Measurements from ENCODE around the gene ZFP3.
"Not testable (repeated sequence)": the region's sequence is repeated elsewhere in the genome, so short reads cannot be mapped to it uniquely, and the experiment has no call there.

- not testable (repeated sequence) for TF ChIP-seq CTCF (conservative IDR thresholded peaks at IDR 0.05; ENCODE audit: low read depth, low read length); POLR2A (IDR thresholded peaks at IDR 0.05; ENCODE audit: low read depth, low read length); SMC3 (IDR thresholded peaks at IDR 0.05; ENCODE audit: low read depth, low read length); FOS (IDR thresholded peaks at IDR 0.05; ENCODE audit: low read depth, low read length); ELK1 (IDR thresholded peaks at IDR 0.05; ENCODE audit: borderline replicate concordance, low read depth, low read length)
Measured at GRCh38 chr17:5133961-5134360, 55.7 kb downstream of the ZFP3 start.
